Hepatocyte (in vitro differentiated cells): ENCODE measurements around the gene TMEM150B. TPM values are rescaled to one million over a fixed set of nuclear protein-coding genes. Genes with fewer than 3 reads are reported as not detected.

ENCODE experiments used
- DNase-seq: peaks from one replicate; pipeline ENCODE4 v3.0.0-alpha.2; 2016; ENCODE audit warnings: low spot score
- H2AFZ ChIP-seq: fragments of 200-600 bp; sonication (generic); 2 replicates; pipeline ENCODE4 v1.6.0; 2016; ENCODE audit warnings: antibody characterized with exemption, mild to moderate bottlenecking
- H3K27ac ChIP-seq: fragments of 200-600 bp; sonication (generic); 2 replicates; pipeline ENCODE4 v1.5.1; 2016; ENCODE audit warnings: mild to moderate bottlenecking
- H3K27me3 ChIP-seq: fragments of 200-600 bp; sonication (generic); 2 replicates; pipeline ENCODE4 v1.6.1; 2016
- H3K36me3 ChIP-seq: fragments of 200-600 bp; sonication (generic); replicated peaks from 2 replicates; pipeline ENCODE4 v1.5.1; 2016; ENCODE audit warnings: low read depth; ENCODE audit not compliant: insufficient read depth
- H3K4me1 ChIP-seq: fragments of 200-600 bp; sonication (generic); 2 replicates; pipeline ENCODE4 v1.5.1; 2016; ENCODE audit warnings: mild to moderate bottlenecking, moderate library complexity; ENCODE audit not compliant: insufficient read depth
- H3K4me2 ChIP-seq: fragments of 200-600 bp; sonication (generic); 2 replicates; pipeline ENCODE4 v1.6.0; 2016
- H3K4me3 ChIP-seq: fragments of 200-600 bp; sonication (generic); 2 replicates; pipeline ENCODE4 v1.5.1; 2016; ENCODE audit warnings: mild to moderate bottlenecking
- H3K79me2 ChIP-seq: fragments of 200-600 bp; sonication (generic); 2 replicates; pipeline ENCODE4 v1.6.0; 2017; ENCODE audit warnings: mild to moderate bottlenecking
- H3K9me2 ChIP-seq: fragments of 200-600 bp; sonication (generic); replicated peaks from 2 replicates; pipeline ENCODE4 v1.6.0; 2017; ENCODE audit warnings: mild to moderate bottlenecking; ENCODE audit not compliant: insufficient read depth
- H3K9me3 ChIP-seq: fragments of 200-600 bp; sonication (generic); 2 replicates; pipeline ENCODE4 v1.5.1; 2016; ENCODE audit warnings: low read depth, mild to moderate bottlenecking
- H4K20me1 ChIP-seq: fragments of 200-600 bp; sonication (generic); 2 replicates; pipeline ENCODE4 v1.6.0; 2016; ENCODE audit warnings: mild to moderate bottlenecking; ENCODE audit not compliant: insufficient read depth, poor library complexity, severe bottlenecking
- CTCF ChIP-seq: fragments of 200-600 bp; sonication (generic); IDR thresholded peaks from 2 replicates; pipeline ENCODE4 v1.5.1; 2016; ENCODE audit warnings: antibody characterized with exemption, mild to moderate bottlenecking; ENCODE audit not compliant: poor library complexity
- EZH2 ChIP-seq: fragments of 200-600 bp; sonication (generic); IDR thresholded peaks from 2 replicates; pipeline ENCODE4 v1.6.1; 2016; ENCODE audit warnings: antibody characterized with exemption, mild to moderate bottlenecking, borderline replicate concordance
- EZH2phosphoT487 ChIP-seq: fragments of 200-600 bp; sonication (generic); IDR thresholded peaks from one replicate; pipeline ENCODE4 v1.6.1; 2018; ENCODE audit warnings: antibody characterized with exemption, mild to moderate bottlenecking, low read depth, moderate library complexity; ENCODE audit not compliant: unreplicated experiment, severe bottlenecking
- WGBS: methylation state at CpG from one replicate; pipeline ENCODE4 v1.1.6; 2016; ENCODE audit warnings: low lambda C conversion rate; ENCODE audit errors: missing lambda C conversion rate; 5-methylcytosine and 5-hydroxymethylcytosine counted together
- polyA plus RNA-seq: library from polyadenylated mRNA; unstranded; fragments of >200 nt; fragmentation: Nextera tagmentation; extraction: Ambion mirVana; gene quantifications from 2 replicates; pipeline ENCODE4 v1.2.1, GENCODE V29; 2016
- total RNA-seq: library from RNA; depleted of rRNA; stranded (reverse); fragments of >200 nt; gene quantifications from 2 replicates; pipeline ENCODE4 v1.2.3, GENCODE V29; 2014

The TMEM150B gene
- total and polyA plus RNA-seq, 2 experiments from 2014 or later, result 9.2 to 25.4 TPM

- no peak overlapping the region for H3K4me3 ChIP-seq
- H3K27ac ChIP-seq, result no peak overlapping the region
- no peak overlapping the region for H2AFZ ChIP-seq
- H3K27me3 ChIP-seq, result no peaks in the 10 kb centered on the region
- 98% methylated on average over 8 of the region's 8 CpGs for WGBS
- no peaks in the 10 kb centered on the region for H3K4me1 ChIP-seq
- DNase-seq, result no peak
- H3K9me3 ChIP-seq, result no peaks in the 10 kb centered on the region
- H3K36me3 ChIP-seq, result no peaks in the 10 kb centered on the region
- H3K4me2 ChIP-seq, result no peak overlapping the region
- no peaks in the 10 kb centered on the region for H3K79me2 ChIP-seq
- no peak for TF ChIP-seq CTCF
- no peak for TF ChIP-seq EZH2
- TF ChIP-seq EZH2phosphoT487, result no peak
- no peaks in the 10 kb centered on the region for H4K20me1 ChIP-seq
- H3K9me2 ChIP-seq, result no peaks in the 10 kb centered on the region
These were observed 55.8 kb downstream of the TMEM150B start for GRCh38 chr19:55269299-55269698.

GRCh38 chr19:55266840-55267239 is 58.3 kb downstream of the TMEM150B start:
- 98% methylated on average over 4 of the region's 4 CpGs for WGBS
- TF ChIP-seq CTCF, result no peak
- TF ChIP-seq EZH2phosphoT487, result no peak
- no peak for TF ChIP-seq EZH2
- DNase-seq, result no peak
- Histone ChIP-seq H3K4me1 (no peaks in the 10 kb centered on the region), H3K4me3 (no peak overlapping the region), H3K9me3 (no peaks in the 10 kb centered on the region), H3K79me2 (no peaks in the 10 kb centered on the region), H2AFZ (no peak overlapping the region), H3K36me3 (no peaks in the 10 kb centered on the region), H3K4me2 (no peak overlapping the region), H3K27me3 (no peaks in the 10 kb centered on the region), H3K27ac (no peak overlapping the region), H4K20me1 (no peaks in the 10 kb centered on the region), H3K9me2 (no peaks in the 10 kb centered on the region)

DNA sequence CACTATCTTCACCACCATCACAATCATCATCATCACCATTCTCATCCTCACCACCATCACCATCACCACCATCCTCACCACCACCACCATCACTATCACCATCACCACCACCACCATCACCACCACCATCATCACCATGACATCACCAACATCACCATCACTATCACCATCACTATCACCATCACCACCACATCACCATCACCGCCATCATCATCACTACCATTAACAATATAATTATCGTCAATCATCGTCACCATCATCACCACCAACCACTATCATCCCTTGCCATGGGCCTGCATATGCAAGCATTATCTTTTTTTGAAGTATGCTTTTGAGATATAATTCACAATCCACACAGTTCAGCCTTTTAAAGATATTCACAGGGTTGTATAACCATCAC is 58.7 kb downstream of the TMEM150B start:
- Histone ChIP-seq H3K4me3 (no peak overlapping the region), H3K27ac (no peak overlapping the region), H3K9me3 (no peaks in the 10 kb centered on the region), H3K4me1 (no peaks in the 10 kb centered on the region), H3K4me2 (no peak overlapping the region), H3K9me2 (no peaks in the 10 kb centered on the region), H3K27me3 (no peaks in the 10 kb centered on the region), H3K36me3 (no peaks in the 10 kb centered on the region), H2AFZ (no peak overlapping the region), H4K20me1 (no peaks in the 10 kb centered on the region), H3K79me2 (no peaks in the 10 kb centered on the region)
- TF ChIP-seq EZH2phosphoT487, result no peak
- TF ChIP-seq CTCF, result no peak
- TF ChIP-seq EZH2, result no peak
- WGBS, result 97% methylated on average over 3 of the region's 3 CpGs
- DNase-seq, result no peak
